Putamen (tissue), 1 donor: ENCODE results near the gene NUDCD3.
"Not testable (repeated sequence)": the region's sequence is repeated elsewhere in the genome, so short reads cannot be mapped to it uniquely, and the experiment has no call there.

Source experiments
- DNase-seq: peaks from one replicate; pipeline ENCODE4 v3.0.0-alpha.2; 2016; ENCODE audit warnings: low spot score

NUDCD3 gene

GRCh38 chr7:44447874-44448425, 42.5 kb downstream of the NUDCD3 start:
- DNase-seq, result no peak

- DNase-seq, result peak; percentile 67
Observed at GRCh38 chr7:44445986-44446671, 44.3 kb downstream of the NUDCD3 start.

DNA sequence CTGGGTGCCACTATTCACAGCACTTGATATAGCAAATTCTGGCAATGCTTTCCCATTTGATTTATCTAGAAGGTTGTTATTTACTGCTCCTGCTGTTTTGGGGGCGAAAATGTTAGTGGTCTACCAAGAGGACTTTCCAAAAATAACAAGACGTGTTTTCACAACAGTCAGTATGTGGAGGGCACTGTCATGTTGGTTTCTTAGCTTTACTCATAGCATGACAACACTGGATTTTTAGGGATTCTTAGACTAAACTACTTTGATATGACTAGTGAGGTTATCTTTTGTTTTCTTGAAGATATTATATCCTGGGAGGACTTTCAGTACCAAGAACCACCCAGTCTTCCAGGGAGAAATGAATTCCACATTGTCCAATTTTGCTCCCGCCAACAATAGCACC, 49.4 kb downstream of the NUDCD3 start:
- DNase-seq, result no peak

GRCh38 chr7:44440577-44441078, 49.8 kb downstream of the NUDCD3 start:
- DNase-seq, result no peak

DNA sequence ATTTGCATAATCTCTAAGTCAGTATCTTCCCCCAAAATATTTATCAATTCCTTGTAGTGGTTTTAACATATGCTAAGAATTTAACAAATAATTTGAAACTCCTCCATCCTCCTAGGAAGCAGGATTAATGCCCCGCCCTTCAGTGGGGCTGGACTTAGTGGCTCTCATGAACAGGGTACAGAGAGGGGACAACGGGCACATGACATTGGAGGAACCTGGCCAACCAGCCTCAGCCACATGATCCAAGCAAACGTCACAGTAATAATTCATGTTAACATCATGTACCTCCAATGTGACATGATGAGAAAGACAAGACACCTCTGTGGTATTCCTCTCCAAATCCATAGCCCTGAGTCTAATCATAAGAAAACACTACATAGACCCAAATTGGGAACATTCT, 50.5 kb downstream of the NUDCD3 start:
- DNase-seq, result no peak

DNA sequence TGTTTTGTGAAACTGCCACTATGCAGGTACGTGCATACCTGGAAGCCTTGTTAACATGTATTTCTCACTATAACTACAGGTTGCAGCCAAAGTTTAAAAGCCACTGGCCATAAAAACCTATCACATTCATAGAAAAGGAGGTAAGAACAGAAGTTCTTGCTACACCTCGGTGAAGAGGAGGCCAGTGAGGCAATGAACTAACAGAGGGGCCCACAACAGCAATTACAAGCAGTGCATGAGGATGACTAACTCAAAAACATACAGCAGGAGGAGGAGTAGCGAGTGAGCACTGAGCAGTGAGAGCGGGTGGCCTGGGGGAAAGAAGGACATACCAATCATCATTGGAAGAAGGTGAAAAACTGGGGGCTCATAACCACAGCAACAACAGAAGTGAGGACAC, 51.6 kb downstream of the NUDCD3 start:
- no peak for DNase-seq

DNA sequence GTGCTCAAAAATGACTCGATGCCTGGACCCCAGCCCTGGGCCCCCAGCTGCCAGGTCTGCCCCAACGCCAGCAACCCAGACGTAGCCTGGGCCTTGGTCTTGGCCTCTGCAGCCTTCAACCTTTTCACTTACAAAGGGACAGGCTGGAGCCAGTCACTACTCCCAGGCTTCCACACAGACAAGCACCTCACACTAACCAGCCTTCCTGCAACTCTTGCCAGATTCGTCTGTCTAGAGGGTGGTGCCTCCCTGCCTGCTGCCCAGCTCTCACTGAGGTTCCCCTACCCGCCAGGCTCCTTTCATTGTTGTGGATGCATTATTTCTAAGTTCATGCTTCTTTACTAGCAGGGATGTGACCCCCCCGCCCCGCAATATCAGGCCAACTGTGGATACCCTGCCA, 56.3 kb downstream of the NUDCD3 start:
- no peak for DNase-seq

GRCh38 chr7:44433255-44434022, 57.0 kb downstream of the NUDCD3 start:
- DNase-seq, result peak; percentile 49

DNA sequence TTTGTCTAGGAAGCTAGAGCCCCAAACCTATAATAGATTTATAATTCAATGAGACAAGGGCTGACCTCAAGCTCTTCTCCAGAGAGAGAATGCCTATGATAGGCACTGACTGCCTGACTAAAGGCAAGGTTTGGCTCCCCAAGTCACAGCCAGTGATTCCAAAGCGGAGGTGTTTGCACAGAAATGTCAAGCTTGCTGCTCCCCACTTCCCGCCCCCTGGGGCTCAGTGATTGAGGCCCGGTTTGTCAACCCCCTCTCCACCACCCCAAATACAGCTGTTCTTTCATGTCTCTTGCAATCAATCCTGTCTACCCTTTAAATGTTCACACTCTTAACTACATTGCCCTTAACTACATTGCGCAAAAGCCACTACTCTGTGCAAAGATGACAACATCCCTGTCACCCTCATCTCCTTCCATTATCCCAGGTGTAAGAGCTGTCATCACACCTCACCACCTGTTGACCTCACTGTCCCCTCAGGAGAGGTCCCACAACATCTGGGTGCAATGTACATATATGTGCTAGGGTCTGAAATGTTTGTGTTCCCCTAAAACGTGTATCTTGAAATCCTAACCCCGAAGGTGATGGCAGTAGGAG, 58.0 kb downstream of the NUDCD3 start:
- DNase-seq, result peak; percentile 77

- DNase-seq, result peak; percentile 84
Observed at GRCh38 chr7:44431091-44431608, 59.3 kb downstream of the NUDCD3 start.

DNA sequence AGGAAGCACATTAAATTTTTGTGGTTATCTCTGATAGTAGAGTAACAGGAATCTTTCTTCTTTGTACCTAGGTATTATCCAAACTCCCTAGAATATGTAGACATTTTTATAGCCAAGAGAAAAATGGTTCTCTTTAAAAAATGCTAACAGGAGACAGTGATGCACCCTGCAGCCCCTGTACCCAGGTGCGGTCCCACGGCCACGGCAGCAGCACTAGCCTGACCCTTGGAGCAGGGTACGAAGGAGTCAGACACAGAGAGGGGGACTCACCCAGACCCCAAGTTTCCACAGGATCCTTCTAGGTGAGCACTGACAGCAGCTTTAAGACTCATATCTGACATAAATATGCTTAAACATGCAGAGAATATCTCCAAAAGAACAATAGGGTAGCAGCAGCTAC, 60.4 kb downstream of the NUDCD3 start:
- no peak for DNase-seq

DNA sequence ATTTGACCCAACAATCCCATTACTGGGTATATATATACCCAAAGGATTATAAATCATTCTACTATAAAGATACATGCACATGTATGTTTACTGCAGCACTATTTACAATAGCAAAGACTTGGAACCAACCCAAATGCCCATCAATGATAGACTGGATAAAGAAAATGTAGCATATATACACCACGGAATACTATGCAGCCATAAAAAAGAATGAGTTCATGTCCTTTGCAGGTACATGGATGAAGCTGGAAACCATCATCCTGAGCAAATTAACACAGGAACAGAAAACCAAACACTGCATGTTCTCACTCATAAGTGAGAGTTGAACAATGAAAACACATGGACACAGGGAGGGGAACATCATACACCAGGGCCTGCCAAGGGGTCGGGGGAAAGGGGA, 65.7 kb downstream of the NUDCD3 start:
- not testable (repeated sequence) for DNase-seq

- no peak for DNase-seq
Observed at GRCh38 chr7:44416941-44417340, 73.5 kb downstream of the NUDCD3 start.

DNA sequence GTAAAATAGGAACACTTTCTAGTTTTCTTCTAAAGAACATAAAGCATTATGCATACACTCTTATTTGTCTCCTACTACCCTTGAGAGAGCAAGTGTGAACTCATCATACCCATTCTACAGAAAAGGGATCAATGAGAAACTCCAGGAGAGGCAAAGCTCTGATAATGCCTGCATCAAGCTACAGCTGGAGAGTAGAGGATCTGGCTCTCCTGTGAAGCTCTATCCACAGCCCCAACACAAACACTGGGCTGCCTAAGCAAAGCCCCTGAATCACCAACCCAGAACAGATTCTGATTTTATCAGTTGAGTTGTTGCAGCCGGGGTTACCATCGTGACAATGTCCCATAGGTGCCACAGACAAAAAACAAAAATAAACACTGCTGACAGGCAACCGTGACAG, 74.9 kb downstream of the NUDCD3 start:
- no peak for DNase-seq

DNA sequence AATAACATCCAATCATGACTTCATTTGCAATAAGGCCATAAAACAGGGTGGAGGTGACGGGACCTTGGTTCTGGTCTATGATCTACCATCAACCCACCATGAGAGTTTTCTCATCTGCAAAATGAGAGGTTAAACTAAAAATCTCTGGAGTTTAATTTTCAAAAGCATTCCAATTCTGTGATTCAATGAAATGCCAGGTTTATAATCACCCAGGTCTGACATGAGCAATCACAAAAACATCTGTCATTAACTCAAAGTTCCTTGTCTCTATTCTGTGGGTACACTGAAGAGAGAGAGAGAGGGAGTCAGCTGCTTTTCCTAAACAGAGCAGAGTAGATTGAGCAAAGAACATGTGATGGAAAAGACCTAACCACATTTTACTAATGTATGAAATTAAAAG, 75.4 kb downstream of the NUDCD3 start:
- no peak for DNase-seq

DNA sequence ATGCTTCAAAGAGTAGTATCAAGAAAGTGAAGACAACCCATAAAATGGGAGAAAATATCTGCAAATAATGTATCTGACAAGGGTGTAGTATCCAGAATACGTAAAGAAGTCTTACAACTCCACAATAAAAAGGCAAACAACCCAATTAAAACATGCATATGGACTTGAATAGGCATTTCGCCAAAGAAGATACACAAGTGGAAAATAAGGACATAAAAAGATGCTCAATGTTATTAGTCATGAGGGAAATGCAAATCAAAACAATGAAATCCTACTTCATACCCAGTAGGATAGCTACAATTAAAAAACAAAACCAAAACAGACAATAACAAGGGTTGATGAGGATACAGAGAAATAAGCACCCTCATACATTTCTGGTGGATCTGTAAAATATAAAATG, 79.2 kb downstream of the NUDCD3 start:
- DNase-seq, result no peak

DNA sequence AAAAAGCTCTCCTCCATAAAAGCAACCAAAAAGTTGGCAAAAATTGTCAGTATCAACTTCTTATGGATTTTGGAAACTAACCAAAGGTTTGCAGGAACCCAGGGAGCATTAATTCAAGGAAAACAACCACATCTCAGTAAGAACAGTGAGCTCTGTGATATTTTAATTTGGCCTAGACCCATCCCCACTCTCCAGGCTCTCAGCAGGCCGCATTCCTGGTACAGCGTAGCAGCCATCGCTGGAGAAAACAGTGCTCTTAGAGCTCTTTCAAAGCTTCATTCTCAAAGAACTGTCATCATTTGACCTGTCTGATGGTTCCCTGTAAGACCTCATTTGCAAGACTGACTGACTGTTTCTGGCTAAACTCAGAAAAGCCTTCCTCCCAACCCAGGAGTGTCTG, 81.9 kb downstream of the NUDCD3 start:
- DNase-seq, result no peak

- no peak for DNase-seq
Observed at GRCh38 chr7:44403775-44404174, 86.7 kb downstream of the NUDCD3 start.

GRCh38 chr7:44403176-44403759, 87.2 kb downstream of the NUDCD3 start:
- DNase-seq, result no peak

- DNase-seq, result no peak
Observed at GRCh38 chr7:44402401-44403060, 87.9 kb downstream of the NUDCD3 start.

GRCh38 chr7:44401692-44402091, 88.8 kb downstream of the NUDCD3 start:
- no peak for DNase-seq
